Uterus (tissue), 4 donors: ENCODE results near the gene DHPS. TPM values are rescaled to one million over a fixed set of nuclear protein-coding genes. Genes with fewer than 3 reads are reported as not detected.
"Not testable (repeated sequence)": the region's sequence is repeated elsewhere in the genome, so short reads cannot be mapped to it uniquely, and the experiment has no call there.

ENCODE experiments used
- DNase-seq, 2 donors: peaks; one replicate each; pipeline ENCODE4 v3.0.0-alpha.2; 2019 to 2020
- H3K27ac ChIP-seq, 2 donors: fragments of 200-600 bp; sonication (generic); 1 replicate in 1 of 2; 2 replicates in 1 of 2; pipeline ENCODE4 v1.5.1; 2016 to 2018
- H3K27me3 ChIP-seq, 2 donors: fragments of 200-600 bp; sonication (generic); one replicate each; pipeline ENCODE4 v1.5.1; 2018 to 2019; ENCODE audit warnings: control low read depth in 1 of 2
- H3K36me3 ChIP-seq, 2 donors: fragments of 200-600 bp; sonication (generic); one replicate each; pipeline ENCODE4 v1.5.1; 2019; ENCODE audit warnings: control low read depth in 1 of 2
- H3K4me1 ChIP-seq, 2 donors: fragments of 200-600 bp; sonication (generic); one replicate each; pipeline ENCODE4 v1.5.1; 2018 to 2019; ENCODE audit warnings: control low read depth in 1 of 2
- H3K4me3 ChIP-seq, 2 donors: fragments of 200-600 bp; sonication (generic); 1 replicate in 1 of 2; 2 replicates in 1 of 2; pipeline ENCODE4 v1.5.1; 2018 to 2019; ENCODE audit warnings: mild to moderate bottlenecking in 1 of 2
- H3K9me3 ChIP-seq, 2 donors: fragments of 200-600 bp; sonication (generic); one replicate each; pipeline ENCODE4 v1.5.1; 2019; ENCODE audit warnings: control low read depth in 1 of 2
- CTCF ChIP-seq, 4 experiments: fragments of 200-600 bp in 2 of 4; fragments of 450-650 bp in 2 of 4; sonication (generic) in 2 of 4; IDR thresholded peaks; one replicate each; pipeline ENCODE4 v1.5.1; 2016 to 2019; ENCODE audit warnings: antibody characterized with exemption in 4 of 4, mild to moderate bottlenecking in 2 of 4, moderate library complexity in 1 of 4
- POLR2A ChIP-seq, 2 donors: fragments of 450-650 bp; IDR thresholded peaks; one replicate each; pipeline ENCODE4 v1.6.1; 2016; ENCODE audit warnings: antibody characterized with exemption in 2 of 2, mild to moderate bottlenecking in 1 of 2, moderate library complexity in 1 of 2
- intact Hi-C: fragments of 100-400 bp; cut with DNase I; formaldehyde crosslinking; loops from one replicate; pipeline ENCODE4 v1.15.1; 2023; ENCODE audit warnings: low total_unique reads
- total RNA-seq, 4 donors: library from RNA; depleted of rRNA in 3 of 4; stranded (reverse); fragments of >200 nt in 3 of 4; gene quantifications; one replicate each; pipeline versions ENCODE4 v1.1.0 to v1.2.4, GENCODE V29; 2014 to 2023
- donor health status: DM: yes; HTN: yes; CAD: no.

DHPS gene
- total RNA-seq, 4 donors from 2014 or later = 70.9 to 125 (median 97.1) TPM

GRCh38 chr19:12646551-12646950 lies 35.1 kb downstream of the DHPS start:
- Histone ChIP-seq H3K9me3 (no peaks in the 10 kb centered on the region), H3K36me3 (no peaks in the 10 kb centered on the region), H3K4me3 (no peak overlapping the region), H3K27me3 (no peaks in the 10 kb centered on the region), H3K4me1 (peaks cover 0 to 9% of the 10 kb centered on the region in 2 donors), H3K27ac (no peak overlapping the region)
- no peak for TF ChIP-seq POLR2A (IDR thresholded peaks at IDR 0.05)
- no peak for TF ChIP-seq CTCF (IDR thresholded peaks at IDR 0.05)
- DNase-seq = no peak
- intact Hi-C loops = no loop called here

GRCh38 chr19:12643716-12644115 lies 38.0 kb downstream of the DHPS start:
- H3K36me3 ChIP-seq, DNase-seq, H3K9me3 ChIP-seq, intact Hi-C loops, H3K4me1 ChIP-seq, H3K27ac ChIP-seq, H3K4me3 ChIP-seq, H3K27me3 ChIP-seq: not testable (repeated sequence)

GRCh38 chr19:12642506-12642905 lies 39.2 kb downstream of the DHPS start:
- DNase-seq = no peak
- no peak overlapping the region for H3K4me3 ChIP-seq
- no peaks in the 10 kb centered on the region for H3K27me3 ChIP-seq
- no peak for TF ChIP-seq POLR2A (IDR thresholded peaks at IDR 0.05)
- no peak for TF ChIP-seq CTCF (IDR thresholded peaks at IDR 0.05)
- H3K36me3 ChIP-seq = no peaks in the 10 kb centered on the region
- H3K27ac ChIP-seq = no peak overlapping the region
- intact Hi-C loops = no loop called here
- no peaks in the 10 kb centered on the region for H3K4me1 ChIP-seq
- H3K9me3 ChIP-seq = no peaks in the 10 kb centered on the region

- Histone ChIP-seq H3K27ac (no peak overlapping the region), H3K36me3 (no peaks in the 10 kb centered on the region), H3K27me3 (no peaks in the 10 kb centered on the region), H3K4me3 (no peak overlapping the region), H3K4me1 (no peaks in the 10 kb centered on the region), H3K9me3 (no peaks in the 10 kb centered on the region)
- DNase-seq = no peak
- no peak for TF ChIP-seq POLR2A (IDR thresholded peaks at IDR 0.05)
- TF ChIP-seq CTCF (IDR thresholded peaks at IDR 0.05) = no peak
- intact Hi-C loops = no loop called here
Observed at GRCh38 chr19:12641456-12641855, 40.2 kb downstream of the DHPS start.

- Histone ChIP-seq H3K9me3 (no peaks in the 10 kb centered on the region), H3K36me3 (no peaks in the 10 kb centered on the region), H3K4me1 (no peaks in the 10 kb centered on the region), H3K4me3 (no peak overlapping the region), H3K27me3 (no peaks in the 10 kb centered on the region), H3K27ac (no peak overlapping the region)
- DNase-seq = peak; percentile 72 to 74
- intact Hi-C loops = no loop called here
- TF ChIP-seq CTCF (IDR thresholded peaks at IDR 0.05) = peak; percentile 60 to 79 (median 64)
- no peak for TF ChIP-seq POLR2A (IDR thresholded peaks at IDR 0.05)
Observed at GRCh38 chr19:12639901-12640613, 41.6 kb downstream of the DHPS start.
